K562 (cell line): Measurements from ENCODE around the gene TBL1X. TPM values are rescaled to one million over a fixed set of nuclear protein-coding genes. Genes with fewer than 3 reads are reported as not detected.

ENCODE experiments used
- ZNF316 ChIP-seq: fragments of 450-650 bp; IDR thresholded peaks from 2 replicates; pipeline ENCODE4 v1.6.1; 2016
- polyA plus RNA-seq, 8 experiments: library from polyadenylated mRNA; depleted of rRNA in 4 of 8; stranded (reverse) in 5 of 8; unstranded in 3 of 8; fragments of >200 nt; fragmentation: Nextera tagmentation in 2 of 8; fragmentation: Illumina TruSeq in 1 of 8; extraction: Ambion mirVana in 2 of 8; extraction: Trizol in 1 of 8; gene quantifications; 2 replicates each; pipeline versions ENCODE4 v1.2.1 to v1.2.3, GENCODE V29; 2011 to 2014; ENCODE audit warnings: inconsistent platforms in 1 of 8, missing spikeins in 1 of 8
- total RNA-seq, 7 experiments: library from RNA; depleted of rRNA in 6 of 7; stranded (reverse); fragments of >200 nt in 6 of 7; fragmentation: Illumina TruSeq in 2 of 7; extraction: Trizol in 2 of 7; gene quantifications; 2 replicates each; pipeline versions ENCODE4 v1.2.1 to v1.2.3, GENCODE V29; 2011 to 2021; ENCODE audit warnings: low replicate concordance in 1 of 7
- TF ChIP-seq, protein P1 (sequence below), 2 experiments: IDR thresholded peaks in 1 of 2; conservative IDR thresholded peaks in 1 of 2; 2 replicates each; pipeline ENCODE4 v1.6.1; 2016; ENCODE audit warnings: low read depth in 2 of 2, mild to moderate bottlenecking in 1 of 2, missing compliant biosample characterization in 1 of 2, missing genetic modification characterization in 1 of 2, moderate library complexity in 1 of 2
- TF ChIP-seq, protein P2 (sequence below), 2 experiments: fragments of 450-650 bp; IDR thresholded peaks; 2 replicates each; pipeline ENCODE4 v1.6.1; 2016; ENCODE audit warnings: mild to moderate bottlenecking in 2 of 2, borderline replicate concordance in 1 of 2, low read depth in 1 of 2, moderate library complexity in 1 of 2

The TBL1X gene
- total and polyA plus RNA-seq, 9 of the 15 experiments (the other 6 are each of a cell fraction or from before 2014, with no cell fraction given) = 6.0 to 49.6 (median 19.7) TPM

DNA sequence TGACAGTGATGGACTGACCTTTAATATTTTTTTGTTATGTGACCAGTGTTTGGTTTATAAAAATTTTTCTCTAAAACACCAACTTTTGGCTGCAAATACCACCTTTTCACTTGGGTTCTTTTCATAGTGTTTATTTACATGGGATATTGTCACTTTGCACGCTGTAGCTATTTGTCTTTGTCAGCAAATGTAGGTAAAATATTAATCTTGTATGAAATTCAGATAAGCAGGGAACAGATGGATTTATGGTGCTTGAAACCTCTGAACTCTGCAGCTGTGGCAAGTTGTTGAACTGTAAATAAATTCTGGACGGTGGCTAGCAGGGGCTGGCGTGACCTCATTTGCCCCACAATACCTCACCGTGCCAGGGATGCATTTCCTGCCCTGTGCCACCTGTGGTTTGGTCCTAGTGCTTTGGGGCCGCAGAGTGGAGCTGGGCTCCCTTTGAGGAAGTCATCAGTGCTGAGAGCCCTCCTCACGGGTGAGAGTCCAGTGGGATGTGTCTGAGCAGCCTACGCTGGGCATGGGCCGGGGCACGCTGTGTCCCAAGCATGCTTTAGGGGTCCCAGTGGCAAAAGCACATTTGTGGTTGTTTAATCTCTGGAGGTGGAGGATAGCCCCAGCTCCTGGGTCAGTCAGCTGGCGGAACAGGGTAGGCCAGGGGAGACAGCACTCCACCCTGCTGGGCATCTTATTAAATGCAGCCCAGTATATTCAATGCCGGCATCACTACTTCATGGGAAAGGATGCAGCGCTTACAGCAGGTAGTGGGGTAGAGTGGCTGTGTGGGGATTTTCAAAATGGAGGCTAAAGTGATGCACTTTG is 108.6 kb downstream of the TBL1X start (continued):
- TF ChIP-seq, protein P1, sequence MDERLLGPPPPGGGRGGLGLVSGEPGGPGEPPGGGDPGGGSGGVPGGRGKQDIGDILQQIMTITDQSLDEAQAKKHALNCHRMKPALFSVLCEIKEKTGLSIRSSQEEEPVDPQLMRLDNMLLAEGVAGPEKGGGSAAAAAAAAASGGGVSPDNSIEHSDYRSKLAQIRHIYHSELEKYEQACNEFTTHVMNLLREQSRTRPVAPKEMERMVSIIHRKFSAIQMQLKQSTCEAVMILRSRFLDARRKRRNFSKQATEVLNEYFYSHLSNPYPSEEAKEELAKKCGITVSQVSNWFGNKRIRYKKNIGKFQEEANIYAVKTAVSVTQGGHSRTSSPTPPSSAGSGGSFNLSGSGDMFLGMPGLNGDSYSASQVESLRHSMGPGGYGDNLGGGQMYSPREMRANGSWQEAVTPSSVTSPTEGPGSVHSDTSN (CRISPR knock-in tag; IDR thresholded peaks at IDR 0.05; ENCODE audit: low read depth) = no peak
- TF ChIP-seq, protein P1 (tag; conservative IDR thresholded peaks at IDR 0.05; ENCODE audit: low read depth) = peak; percentile 77
- peak; percentile 29; the same call in 1 of the 2 replicates for TF ChIP-seq ZNF316
- TF ChIP-seq, protein P2, sequence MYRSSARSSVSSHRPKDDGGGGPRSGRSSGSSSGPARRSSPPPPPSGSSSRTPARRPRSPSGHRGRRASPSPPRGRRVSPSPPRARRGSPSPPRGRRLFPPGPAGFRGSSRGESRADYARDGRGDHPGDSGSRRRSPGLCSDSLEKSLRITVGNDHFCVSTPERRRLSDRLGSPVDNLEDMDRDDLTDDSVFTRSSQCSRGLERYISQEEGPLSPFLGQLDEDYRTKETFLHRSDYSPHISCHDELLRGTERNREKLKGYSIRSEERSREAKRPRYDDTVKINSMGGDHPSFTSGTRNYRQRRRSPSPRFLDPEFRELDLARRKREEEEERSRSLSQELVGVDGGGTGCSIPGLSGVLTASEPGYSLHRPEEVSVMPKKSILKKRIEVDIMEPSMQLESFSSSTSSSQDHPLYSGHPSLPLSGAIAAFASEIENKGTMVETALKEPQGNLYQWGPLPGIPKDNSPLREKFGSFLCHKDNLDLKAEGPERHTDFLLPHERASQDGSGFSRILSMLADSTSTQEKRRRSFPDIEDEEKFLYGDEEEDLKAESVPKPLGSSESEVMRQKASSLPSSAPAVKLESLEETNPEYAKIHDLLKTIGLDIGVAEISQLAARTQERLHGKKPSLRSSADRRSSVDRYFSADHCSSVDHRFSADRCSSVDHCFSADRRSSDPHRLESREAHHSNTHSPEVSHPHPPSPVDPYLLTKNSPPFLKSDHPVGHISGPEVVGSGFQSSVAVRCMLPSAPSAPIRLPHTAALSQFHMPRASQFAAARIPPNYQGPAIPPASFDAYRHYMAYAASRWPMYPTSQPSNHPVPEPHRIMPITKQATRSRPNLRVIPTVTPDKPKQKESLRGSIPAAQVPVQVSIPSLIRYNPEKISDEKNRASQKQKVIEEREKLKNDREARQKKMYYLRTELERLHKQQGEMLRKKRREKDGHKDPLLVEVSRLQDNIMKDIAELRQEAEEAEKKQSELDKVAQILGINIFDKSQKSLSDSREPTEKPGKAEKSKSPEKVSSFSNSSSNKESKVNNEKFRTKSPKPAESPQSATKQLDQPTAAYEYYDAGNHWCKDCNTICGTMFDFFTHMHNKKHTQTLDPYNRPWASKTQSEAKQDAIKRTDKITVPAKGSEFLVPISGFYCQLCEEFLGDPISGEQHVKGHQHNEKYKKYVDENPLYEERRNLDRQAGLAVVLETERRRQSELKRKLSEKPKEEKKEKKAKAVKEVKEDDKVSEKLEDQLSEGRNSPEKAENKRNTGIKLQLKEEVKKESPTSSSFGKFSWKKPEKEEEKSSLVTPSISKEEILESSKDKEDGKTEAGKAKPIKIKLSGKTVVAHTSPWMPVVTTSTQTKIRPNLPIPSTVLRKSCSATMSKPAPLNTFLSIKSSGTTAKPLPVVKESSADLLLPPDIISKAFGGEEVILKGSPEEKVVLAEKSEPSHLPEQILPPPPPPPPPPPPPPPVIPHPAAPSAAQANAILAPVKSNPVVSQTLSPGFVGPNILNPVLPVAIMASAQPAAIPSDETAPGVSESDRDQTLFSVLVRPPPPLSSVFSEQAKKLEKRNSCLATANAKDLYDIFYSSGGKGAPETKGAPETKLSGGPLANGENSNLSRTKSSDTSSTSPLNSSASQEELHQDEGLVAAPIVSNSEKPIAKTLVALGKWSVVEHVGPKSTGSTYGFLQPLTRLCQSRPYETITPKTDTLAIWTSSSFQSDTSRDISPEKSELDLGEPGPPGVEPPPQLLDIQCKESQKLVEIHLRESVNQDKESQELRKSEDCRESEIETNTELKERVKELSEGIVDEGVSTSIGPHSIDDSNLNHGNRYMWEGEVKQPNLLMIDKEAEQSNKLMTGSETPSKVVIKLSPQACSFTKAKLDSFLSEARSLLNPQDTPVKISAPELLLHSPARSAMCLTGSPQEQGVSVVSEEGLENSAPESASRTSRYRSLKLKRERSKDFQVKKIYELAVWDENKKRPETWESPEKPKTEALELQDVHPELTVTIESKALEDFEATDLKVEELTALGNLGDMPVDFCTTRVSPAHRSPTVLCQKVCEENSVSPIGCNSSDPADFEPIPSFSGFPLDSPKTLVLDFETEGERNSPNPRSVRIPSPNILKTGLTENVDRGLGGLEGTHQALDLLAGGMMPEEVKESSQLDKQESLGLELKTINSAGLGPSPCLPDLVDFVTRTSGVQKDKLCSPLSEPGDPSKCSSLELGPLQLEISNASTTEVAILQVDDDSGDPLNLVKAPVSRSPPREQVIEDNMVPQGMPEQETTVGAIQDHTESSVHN (IDR thresholded peaks at IDR 0.05; ENCODE audit: borderline replicate concordance in 1 of 2, low read depth in 1 of 2) = no peak
